Left kidney (tissue), 2 donors: ENCODE measurements around the gene PALLD. TPM values are rescaled to one million over a fixed set of nuclear protein-coding genes. Genes with fewer than 3 reads are reported as not detected.
"Not testable (repeated sequence)": the region's sequence is repeated elsewhere in the genome, so short reads cannot be mapped to it uniquely, and the experiment has no call there.

Source experiments
- DNase-seq: peaks from one replicate; pipeline ENCODE4 v3.0.0-alpha.2; 2013
- polyA plus RNA-seq: library from polyadenylated mRNA; unstranded; fragments of 120-200 nt; gene quantifications from one replicate; pipeline ENCODE4 v1.2.1, GENCODE V29; 2013; ENCODE audit not compliant: insufficient read length

PALLD gene
- polyA plus RNA-seq, 1 donor, result 203 TPM

DNA sequence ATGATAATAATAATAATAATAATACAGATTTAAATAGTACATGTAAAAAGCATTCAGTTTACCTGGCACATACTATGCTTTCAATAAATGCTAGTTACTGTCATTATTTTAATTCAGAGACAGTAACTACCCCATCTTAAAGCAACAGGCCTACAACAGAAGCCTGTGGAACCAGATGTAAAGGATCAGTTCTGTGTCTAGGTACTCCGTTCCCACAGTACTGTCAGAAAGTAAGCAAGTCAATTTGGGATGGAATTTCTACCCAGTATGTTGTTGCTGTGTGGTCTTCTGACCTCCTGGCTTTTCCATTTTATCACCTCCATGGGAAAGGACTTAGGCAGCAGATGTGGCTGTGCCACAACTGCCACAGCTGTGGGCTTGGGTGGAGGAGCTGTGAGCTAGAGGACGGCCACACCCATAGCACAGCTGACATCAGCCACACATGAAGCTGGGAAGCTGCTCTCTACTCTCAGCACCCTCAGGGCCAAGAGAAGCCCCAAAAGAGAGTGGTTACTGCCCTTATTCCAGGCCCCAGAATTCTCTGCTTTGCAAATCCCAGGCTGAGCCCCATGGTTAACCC lies 410.4 kb downstream of the PALLD start:
- no peak for DNase-seq

DNA sequence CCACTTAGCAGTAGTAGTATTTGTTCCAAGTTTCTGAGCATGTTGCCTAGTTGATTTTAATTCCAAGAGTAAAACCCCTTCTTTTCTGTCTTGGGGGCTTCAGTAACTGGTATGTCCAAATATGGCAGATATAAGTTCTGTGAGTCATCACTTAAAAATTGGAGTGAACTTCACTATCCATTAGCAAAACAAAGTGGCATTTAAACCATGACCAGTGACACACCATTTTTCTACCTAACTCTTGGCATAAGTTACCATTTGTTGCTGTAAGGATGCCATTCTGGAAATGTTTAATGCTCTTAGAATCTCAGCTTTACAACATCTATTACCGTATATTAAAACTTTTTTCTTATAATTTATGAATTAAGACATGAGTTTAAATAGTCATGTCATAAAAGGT lies 411.2 kb downstream of the PALLD start:
- DNase-seq, result no peak

DNA sequence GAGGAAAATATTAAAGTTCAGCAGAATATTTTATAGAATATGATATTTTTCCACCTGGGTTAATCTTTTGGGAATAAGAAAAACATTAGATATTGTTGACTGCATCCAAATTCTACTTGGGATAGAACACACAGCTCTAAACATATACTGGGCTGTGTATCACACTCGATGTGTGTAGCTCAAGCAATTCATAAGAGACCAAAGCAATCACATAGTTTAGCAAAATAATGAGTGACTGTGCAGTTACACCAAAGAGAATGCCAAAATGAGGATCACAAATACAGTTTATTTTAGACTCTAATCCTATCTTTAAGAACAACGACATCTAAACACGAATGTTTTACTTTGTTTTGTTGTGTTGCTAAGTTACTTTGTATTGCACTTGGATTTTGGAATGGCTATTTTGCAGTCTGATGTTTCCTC lies 412.0 kb downstream of the PALLD start:
- no peak for DNase-seq

DNA sequence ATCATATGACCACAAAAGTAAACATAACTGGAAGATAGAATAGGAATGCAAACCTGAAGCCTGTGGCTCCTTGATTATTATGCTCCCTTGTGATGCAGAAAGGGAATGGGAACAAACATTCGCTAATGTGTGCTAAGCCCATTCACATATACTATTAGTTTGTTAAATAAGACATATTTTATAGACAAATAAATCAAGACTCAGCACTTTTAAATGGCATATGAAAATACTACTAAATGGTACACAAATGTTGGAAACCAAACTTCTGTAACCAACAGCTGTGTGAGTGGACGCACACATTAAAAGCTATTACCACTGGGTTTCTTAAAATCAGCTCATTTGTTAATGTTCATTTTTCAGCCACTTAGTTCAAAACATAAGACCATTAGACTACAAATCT lies 417.2 kb downstream of the PALLD start:
- DNase-seq, result no peak

DNA sequence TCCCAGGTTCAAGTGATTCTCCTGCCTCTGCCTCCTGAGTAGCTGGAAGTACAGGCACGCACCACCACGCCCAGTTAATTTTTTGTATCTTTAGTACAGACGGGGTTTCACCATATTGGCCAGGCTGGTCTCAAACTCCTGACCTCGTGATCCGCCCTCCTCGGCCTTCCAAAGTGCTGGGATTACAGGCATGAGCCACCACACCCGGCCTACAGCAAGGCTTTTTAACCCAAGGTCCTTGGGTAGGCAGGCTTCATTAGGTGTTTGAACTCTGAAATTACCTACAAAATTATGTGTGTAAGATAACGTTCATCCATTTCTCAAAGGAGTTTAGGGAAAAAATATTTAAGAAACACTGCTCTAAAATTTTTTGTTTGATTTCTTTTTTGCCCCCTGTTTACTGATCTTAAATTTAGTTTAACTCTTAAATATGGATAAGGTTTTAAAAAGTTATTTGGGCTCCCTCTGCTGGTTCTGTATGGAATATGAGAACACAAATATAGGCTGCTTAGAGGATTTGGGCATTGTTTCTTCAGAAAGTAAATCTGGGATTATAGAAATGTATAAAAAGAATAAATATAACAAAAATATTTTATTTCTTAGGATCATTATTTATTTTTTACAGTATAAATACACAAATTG lies 420.4 kb downstream of the PALLD start:
- DNase-seq, result peak; percentile 51

DNA sequence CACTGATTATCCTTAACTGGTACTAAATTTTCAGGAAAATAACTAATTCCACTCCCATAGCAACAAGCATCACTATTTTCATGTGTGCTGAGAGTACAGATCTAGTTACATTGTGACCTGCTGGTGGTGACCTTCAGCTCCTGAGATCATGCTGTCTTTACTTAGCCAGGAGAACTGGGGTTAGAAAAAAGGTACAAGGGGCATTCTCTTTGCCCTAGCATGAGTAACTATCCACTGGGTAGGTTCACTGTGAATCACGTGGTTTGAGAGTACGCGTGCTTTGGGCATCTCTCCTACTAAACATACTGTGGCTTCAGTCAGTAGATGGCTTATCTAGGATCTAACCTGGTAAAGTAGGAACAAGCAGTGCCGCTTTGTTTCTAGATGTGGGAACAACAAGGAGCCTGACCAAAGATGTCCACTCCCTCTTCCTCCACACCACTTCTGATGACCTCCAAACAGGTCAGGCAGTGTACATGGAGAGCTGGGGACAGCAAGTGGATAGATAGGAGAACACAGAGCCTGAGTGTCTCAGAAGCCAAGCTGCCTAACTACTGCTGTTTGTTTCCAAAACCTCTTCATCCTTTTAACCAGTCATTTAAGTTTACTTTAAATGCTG lies 423.0 kb downstream of the PALLD start:
- DNase-seq, result no peak

DNA sequence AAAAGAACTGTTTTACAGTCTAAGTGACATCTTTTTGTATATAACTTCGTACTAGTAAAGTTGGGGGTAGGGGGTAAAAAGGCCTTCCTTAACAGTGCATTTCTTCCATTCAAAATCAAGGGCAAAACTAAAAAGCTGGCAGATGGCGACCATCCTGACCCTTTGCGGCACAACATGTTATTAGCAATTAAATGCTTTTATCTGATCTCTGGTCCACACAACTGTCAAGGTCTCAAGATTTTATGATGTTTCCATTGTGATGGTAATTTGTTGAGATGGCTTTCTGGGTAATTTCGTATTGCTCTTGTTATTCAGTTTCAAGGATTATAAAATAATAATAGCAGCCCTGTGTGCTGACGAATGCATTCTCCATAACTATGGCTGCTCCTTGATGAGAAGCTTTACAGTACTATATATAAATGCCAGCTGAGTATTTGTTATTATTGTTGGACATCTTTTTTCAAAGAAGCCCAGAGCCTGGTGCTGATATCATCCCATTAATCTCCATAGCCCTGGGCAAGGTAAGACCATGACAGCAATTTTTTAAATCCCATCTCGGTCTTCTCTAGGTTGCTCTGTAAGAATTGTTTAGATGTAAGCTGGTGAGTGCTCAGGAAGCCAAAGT lies 423.7 kb downstream of the PALLD start:
- DNase-seq, result no peak

DNA sequence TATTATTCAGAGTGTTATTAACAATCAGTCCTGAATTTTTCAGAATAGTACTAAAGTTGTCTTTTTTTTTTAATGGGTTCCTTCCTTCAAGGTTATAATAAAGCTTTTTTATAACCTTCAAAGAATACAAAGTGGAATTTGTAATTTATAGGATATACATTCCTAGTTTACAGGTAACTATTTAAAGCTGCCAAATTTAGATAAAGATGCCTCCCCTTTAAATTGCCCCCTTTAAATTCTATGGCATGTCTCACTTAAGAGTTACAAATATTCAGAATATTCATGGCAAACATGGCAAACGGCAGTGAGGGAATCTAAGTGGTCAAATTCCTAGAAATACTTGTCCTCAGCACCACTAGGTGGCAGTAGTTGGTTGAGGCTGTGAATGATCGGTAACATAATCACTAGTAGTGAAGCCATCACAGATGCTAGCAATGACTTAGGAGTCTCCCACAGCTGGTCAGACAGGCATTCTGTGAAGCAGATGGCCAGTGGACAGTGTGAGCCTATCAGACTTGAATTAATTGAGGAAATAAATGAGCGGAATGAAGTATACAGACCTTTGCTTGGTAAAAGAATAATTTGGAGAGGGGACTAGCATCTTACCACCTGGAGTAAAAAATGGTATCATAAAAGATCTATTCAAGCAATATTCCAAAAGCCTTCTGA lies 426.8 kb downstream of the PALLD start:
- peak; percentile 78 for DNase-seq

DNA sequence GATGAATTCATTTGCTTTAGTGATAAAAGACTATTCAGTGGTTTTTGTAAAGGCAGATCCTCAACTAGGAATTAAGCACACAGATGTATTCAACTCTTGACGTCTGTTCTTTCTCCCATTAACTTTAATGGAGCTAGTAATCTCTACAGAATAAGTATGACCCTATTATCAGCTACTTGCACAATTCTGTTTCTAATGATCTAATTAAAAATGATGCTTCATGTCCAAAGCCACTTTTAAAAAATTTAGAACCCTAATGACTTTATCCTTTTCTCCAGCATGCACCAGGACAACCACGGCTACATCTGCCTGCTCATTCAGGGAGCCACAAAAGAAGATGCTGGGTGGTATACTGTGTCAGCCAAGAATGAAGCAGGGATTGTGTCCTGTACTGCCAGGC lies 427.8 kb downstream of the PALLD start:
- no peak for DNase-seq

DNA sequence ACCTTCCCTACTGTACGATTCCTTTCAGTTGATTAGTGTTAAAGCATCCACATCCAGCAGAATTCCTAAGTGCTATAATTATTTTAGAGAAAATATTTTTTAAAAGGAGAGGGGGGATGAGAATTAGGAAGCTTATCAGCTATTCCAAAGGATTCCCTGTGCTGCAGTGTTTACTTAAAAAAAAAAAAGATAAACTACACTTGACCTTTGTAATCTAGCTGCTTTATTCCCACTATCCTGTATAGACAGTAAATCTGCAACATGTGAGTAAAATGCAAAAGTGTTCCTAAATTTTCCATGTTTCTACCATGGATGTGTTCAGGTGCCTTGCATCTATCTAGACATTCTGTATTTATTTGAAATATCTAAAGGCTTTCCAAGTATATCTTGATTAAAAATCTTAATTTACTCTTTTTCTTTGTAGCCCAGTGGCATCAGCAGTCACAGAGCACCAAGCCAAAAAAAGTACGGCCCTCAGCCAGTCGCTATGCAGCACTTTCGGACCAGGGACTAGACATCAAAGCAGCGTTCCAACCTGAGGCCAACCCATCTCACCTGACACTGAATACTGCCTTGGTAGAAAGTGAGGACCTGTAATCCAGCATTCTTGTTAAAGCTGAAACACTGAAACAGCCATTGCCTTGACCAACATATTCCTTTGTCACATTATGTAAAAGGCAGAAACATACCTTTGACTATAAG lies 429.1 kb downstream of the PALLD start:
- DNase-seq, result no peak

DNA sequence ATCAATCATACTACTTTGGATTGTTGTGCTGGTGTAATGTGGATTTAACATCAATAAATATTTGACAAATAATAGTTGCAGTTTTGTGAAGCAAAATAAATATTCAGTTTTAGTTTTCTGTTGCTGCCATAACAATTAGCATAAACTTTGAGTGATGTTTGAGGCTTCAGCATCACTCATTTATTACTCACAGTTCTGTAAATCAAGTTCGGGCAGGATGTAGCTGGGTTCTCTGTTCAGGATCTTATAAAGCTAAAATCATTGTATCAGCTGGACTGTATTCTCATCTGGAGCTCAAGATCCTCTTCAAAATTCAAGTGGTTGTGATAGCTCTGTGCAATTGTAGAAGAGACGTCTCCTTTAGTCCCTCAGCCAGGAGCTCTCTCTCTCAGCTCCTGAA lies 431.5 kb downstream of the PALLD start:
- no peak for DNase-seq

DNA sequence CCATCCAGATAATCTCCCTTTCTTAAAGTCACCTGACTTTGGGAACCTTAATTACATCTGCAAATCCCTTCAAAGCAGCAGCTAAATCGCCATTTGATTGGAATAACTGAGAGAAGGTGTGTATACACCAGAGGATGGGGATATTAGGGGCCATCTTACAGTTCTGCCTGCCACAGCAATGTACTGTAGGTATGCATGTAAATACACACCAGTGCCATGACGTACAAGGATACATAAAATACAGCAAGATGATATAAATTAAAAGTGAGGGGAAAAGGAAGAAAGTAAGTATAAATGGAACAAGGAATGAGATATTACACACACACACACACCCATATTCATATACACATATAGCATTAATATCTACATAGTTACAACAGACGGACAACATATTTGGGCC lies 432.0 kb downstream of the PALLD start:
- no peak for DNase-seq

DNA sequence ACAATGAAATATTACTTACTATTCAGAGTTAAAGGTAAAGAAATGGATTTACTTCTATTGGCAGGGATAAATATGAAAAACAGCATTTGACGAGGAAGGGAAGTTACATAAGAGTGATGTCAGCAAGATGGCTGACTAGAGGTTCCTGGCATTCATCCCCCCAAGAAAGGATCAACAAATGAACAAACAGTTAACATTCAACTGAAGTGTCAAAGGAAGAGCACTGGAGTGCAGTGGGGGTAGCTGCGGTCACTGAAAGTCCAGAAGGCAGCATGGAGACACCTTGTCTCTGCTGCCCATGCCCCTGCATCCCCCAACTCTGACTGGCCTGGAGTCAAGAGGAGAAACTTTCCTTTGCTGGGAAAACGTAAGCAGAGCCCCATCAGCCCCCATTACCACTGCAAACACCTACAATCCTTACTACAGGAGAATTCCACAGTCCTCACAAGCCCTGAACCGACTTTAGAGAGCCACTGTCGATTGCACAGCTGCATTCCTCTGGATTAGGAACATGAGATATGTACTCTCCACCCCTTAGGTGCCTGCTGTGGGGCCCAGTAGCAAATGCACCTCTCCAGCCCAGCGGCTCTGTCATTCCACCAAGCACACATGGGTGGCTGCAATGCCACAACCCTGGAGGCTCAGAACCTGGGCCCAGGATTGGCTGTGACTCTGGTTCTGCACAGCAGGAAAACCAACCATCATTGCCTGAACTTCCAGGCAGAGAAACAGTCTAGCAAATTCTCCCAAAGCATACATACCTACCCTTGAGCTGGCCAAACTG lies 433.8 kb downstream of the PALLD start:
- no peak for DNase-seq

DNA sequence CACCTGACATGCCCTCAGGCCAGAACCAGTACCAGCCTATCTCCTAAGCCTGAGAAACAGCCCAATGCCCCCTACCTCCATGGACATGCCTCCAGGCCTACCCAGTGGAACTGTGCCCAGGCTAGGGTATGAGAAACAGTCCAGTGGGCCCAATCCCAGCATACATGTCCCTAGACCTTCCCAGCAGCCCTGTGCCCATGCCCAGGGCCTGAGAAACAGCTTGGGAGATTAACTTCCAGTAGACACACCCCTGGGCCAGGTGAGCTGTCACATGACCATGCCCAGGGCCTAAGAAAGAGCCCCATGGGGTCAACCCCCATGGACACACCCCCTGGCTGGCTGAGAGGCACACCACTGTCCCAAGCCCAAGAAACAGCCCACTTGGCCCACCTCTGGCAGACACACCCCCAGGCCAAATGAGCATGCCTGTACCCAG lies 434.4 kb downstream of the PALLD start:
- DNase-seq, result no peak

DNA sequence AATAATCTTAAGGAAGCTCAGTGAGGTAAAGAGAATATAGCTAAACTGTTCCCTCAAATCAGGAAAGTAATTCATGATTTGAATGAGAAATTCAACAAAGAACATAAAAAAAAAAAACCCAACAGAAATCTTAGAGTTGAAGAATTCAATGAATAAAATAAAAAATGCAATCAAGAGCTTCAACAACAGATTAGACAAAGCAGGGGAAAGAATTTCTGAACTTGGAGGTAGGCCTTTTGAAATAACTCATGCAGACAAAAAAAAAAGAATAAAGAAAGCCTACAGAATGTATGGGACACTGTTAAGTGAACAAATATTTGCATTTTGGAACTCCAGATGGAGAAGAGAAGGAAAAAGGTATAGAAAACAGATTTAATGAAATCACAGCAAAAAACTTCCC lies 435.3 kb downstream of the PALLD start:
- no peak for DNase-seq

DNA sequence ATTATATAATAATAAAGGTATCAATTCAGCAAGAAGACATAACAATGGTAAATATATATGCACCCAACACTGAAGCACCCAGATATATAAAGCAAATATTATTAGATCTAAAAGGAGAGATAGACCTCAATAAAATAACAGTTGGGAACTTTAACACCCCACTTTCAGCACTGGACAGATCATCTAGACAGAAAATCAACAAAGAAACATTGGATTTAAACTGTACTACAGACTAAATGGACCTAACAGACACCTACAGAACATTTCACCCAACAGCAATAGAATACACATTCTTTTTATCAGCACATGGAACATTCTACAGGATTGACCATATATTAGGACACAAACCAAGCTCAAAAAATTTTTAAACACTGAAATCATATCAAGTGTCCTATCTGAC lies 436.6 kb downstream of the PALLD start:
- no peak for DNase-seq

DNA sequence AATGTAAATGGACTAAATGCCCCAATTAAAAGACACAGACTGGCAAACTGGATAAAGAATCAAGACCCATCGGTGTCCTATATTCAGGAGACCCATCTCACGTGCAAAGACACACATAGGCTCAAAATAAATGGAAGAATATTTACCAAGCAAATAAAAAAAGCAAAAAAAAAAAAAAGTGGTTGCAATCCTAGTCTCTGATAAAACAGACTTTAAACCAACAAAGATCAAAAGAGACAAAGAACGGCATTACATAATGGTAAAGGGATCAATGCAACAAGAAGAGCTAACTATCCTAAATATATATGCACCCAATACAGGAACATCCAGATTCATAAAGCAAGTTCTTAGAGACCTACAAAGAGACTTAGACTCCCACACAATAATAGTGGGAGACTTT lies 440.6 kb downstream of the PALLD start:
- not testable (repeated sequence) for DNase-seq

DNA sequence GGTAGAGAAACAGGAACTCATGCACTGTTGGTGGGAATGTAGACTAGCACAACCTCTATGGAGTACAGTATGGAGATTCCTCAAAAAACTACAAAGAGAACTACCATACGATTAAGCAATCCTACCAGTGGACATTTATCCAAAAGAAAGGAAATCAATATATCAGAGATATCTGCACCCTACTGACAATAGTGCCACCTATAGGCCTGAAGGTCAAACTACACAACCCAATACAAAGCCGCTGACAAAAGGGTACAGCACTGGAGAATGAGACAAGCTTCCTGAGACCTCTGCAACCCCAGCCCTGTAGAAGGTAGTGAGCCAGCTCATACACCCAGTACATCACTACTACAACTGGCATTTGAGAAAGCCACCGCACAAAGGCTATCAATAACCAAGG lies 446.1 kb downstream of the PALLD start:
- DNase-seq, result no peak

DNA sequence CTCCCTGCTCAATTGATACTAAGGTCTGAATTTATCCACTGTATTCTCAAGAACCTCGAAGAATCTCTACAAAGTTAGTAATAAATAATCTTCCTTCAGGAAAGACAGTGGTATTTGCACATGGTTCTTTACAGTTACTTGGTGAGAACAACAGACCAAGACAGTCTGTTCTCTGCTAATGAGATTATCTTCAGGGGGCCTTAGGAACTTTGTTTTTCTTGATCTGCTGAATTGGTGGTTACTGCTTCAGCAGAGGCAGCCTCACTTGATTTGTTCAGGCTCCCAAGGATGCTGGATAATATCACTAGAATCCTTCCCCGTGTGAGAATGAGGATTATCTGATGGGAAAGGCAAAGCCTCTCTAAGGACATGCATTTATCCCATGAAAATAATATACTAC lies 448.4 kb downstream of the PALLD start:
- no peak for DNase-seq

DNA sequence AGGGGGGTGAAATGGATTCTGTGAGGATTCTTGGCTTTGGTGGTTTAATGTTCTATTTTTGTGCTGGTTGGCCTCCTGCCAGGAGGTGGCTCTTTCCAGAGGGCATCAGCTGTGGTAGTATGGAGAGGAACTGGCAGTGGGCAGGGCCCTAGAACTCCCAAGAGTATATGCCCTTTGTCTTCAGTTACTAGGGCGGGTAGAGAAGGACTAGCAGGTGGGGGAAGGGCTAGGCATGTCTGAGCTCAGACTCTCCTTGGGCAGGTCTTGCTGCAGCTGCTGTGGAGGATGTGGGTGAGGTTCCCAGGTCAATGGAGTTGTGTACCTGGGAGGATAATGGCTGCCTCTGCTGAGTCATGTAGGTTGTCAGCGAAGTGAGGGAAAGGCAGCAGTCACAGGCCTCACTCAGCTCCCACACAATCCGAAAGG lies 456.0 kb downstream of the PALLD start:
- DNase-seq, result not testable (repeated sequence)

DNA sequence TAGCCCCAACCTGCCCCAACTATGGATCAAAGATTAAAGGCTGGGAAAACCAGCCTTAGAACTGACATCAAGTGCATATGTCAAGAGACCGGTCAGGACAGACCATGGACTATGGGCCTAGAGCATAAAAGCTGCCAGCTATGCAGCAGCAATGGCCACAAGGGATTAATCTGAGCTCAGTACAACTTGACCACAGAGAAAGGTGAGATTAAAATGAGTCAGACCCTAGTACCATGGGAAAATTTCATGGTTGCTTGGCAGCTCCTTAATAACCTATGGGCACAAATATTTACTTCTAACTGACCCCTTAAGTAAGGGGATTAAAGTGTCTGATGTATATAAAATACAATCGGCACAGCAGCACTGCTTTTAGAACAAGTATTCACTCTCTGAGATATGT lies 458.8 kb downstream of the PALLD start:
- DNase-seq, result no peak
